IMR-90 (cell line): ENCODE measurements around the gene RIT1.

Experiments used
- BHLHE40 ChIP-seq: fragments of 150-350 bp; IDR thresholded peaks from 2 replicates; pipeline ENCODE4 v1.6.1; 2016; ENCODE audit warnings: mild to moderate bottlenecking, low read depth, low read length
- CEBPB ChIP-seq: IDR thresholded peaks from 2 replicates; pipeline ENCODE4 v1.6.1; 2012; ENCODE audit warnings: low read depth, low read length, improper control_type of control experiment
- MXI1 ChIP-seq: IDR thresholded peaks from 2 replicates; pipeline ENCODE4 v1.6.1; 2012; ENCODE audit warnings: low read depth, mild to moderate bottlenecking, low read length, moderate library complexity, borderline replicate concordance
- TF ChIP-seq, protein P1 (sequence below): conservative IDR thresholded peaks from 2 replicates; pipeline ENCODE4 v1.5.1; 2012; ENCODE audit warnings: mild to moderate bottlenecking, low read depth, low read length, improper control_type of control experiment

GRCh38 chr1:155946633-155947219 is 35.6 kb upstream of the RIT1 start:
- no peak for TF ChIP-seq BHLHE40
- TF ChIP-seq, protein P1, sequence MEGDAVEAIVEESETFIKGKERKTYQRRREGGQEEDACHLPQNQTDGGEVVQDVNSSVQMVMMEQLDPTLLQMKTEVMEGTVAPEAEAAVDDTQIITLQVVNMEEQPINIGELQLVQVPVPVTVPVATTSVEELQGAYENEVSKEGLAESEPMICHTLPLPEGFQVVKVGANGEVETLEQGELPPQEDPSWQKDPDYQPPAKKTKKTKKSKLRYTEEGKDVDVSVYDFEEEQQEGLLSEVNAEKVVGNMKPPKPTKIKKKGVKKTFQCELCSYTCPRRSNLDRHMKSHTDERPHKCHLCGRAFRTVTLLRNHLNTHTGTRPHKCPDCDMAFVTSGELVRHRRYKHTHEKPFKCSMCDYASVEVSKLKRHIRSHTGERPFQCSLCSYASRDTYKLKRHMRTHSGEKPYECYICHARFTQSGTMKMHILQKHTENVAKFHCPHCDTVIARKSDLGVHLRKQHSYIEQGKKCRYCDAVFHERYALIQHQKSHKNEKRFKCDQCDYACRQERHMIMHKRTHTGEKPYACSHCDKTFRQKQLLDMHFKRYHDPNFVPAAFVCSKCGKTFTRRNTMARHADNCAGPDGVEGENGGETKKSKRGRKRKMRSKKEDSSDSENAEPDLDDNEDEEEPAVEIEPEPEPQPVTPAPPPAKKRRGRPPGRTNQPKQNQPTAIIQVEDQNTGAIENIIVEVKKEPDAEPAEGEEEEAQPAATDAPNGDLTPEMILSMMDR, result no peak
- no peak for TF ChIP-seq CEBPB
- no peak for TF ChIP-seq MXI1
